Progenitor cell of endocrine pancreas (in vitro differentiated cells): Measurements from ENCODE around the gene FKRP. TPM values are rescaled to one million over a fixed set of nuclear protein-coding genes. Genes with fewer than 3 reads are reported as not detected.

Experiments used
- DNase-seq: peaks from one replicate; pipeline ENCODE4 v3.0.0; 2021; ENCODE audit warnings: low spot score; ENCODE audit not compliant: unreplicated experiment
- H3K27ac Mint-ChIP-seq: 2 replicates; pipeline ENCODE4 v1.8.0; 2021; ENCODE audit warnings: mild to moderate bottlenecking, moderate library complexity, mixed read lengths
- H3K27me3 Mint-ChIP-seq: 2 replicates; pipeline ENCODE4 v1.8.0; 2021; ENCODE audit warnings: mixed read lengths
- H3K36me3 Mint-ChIP-seq: 2 replicates; pipeline ENCODE4 v1.8.0; 2022; ENCODE audit warnings: mixed read lengths; ENCODE audit not compliant: insufficient read depth
- H3K4me1 Mint-ChIP-seq: 2 replicates; pipeline ENCODE4 v1.8.0; 2021; ENCODE audit warnings: low read depth, mixed read lengths
- H3K4me3 Mint-ChIP-seq: 2 replicates; pipeline ENCODE4 v1.8.0; 2021; ENCODE audit warnings: low read depth, mild to moderate bottlenecking, moderate library complexity, mixed read lengths
- H3K9me3 Mint-ChIP-seq: 2 replicates; pipeline ENCODE4 v1.8.0; 2021; ENCODE audit warnings: low read depth, mixed read lengths
- CTCF ChIP-seq: fragments of 200-600 bp; sonication (generic); IDR thresholded peaks from one replicate; pipeline ENCODE4 v1.5.0; 2021; ENCODE audit warnings: antibody characterized with exemption, mild to moderate bottlenecking; ENCODE audit not compliant: unreplicated experiment
- total RNA-seq: library from RNA; stranded (reverse); gene quantifications from 2 replicates; pipeline ENCODE4 v1.2.1, GENCODE V29; 2021

FKRP gene
- total RNA-seq, 1 donor from 2014 or later: 44.1 TPM

GRCh38 chr19:46723471-46723870, 22.4 kb upstream of the FKRP start:
- no peak for DNase-seq
- TF ChIP-seq CTCF: no peak
- Mint-ChIP-seq H3K4me3 (no peak overlapping the region), H3K36me3 (peaks cover 11% of the 10 kb centered on the region), H3K4me1 (no peaks in the 10 kb centered on the region), H3K27ac (no peak overlapping the region), H3K9me3 (no peaks in the 10 kb centered on the region), H3K27me3 (no peaks in the 10 kb centered on the region)

GRCh38 chr19:46724468-46724867, 21.4 kb upstream of the FKRP start:
- no peak for TF ChIP-seq CTCF
- Mint-ChIP-seq H3K4me1 (no peaks in the 10 kb centered on the region), H3K36me3 (peaks cover 13% of the 10 kb centered on the region), H3K27ac (no peak overlapping the region), H3K9me3 (no peaks in the 10 kb centered on the region), H3K27me3 (no peaks in the 10 kb centered on the region), H3K4me3 (no peak overlapping the region)
- no peak for DNase-seq

- H3K27me3 Mint-ChIP-seq: no peaks in the 10 kb centered on the region
- no peaks in the 10 kb centered on the region for H3K4me1 Mint-ChIP-seq
- TF ChIP-seq CTCF: no peak
- no peak overlapping the region for H3K27ac Mint-ChIP-seq
- H3K9me3 Mint-ChIP-seq: no peaks in the 10 kb centered on the region
- peaks cover 13% of the 10 kb centered on the region for H3K36me3 Mint-ChIP-seq
- no peak overlapping the region for H3K4me3 Mint-ChIP-seq
- no peak for DNase-seq
These were observed 20.6 kb upstream of the FKRP start for GRCh38 chr19:46725036-46725820.

GRCh38 chr19:46725859-46726393, 19.9 kb upstream of the FKRP start:
- no peak for TF ChIP-seq CTCF
- Mint-ChIP-seq H3K4me3 (no peak overlapping the region), H3K36me3 (peaks cover 14% of the 10 kb centered on the region), H3K27ac (no peak overlapping the region), H3K9me3 (no peaks in the 10 kb centered on the region), H3K4me1 (no peaks in the 10 kb centered on the region), H3K27me3 (no peaks in the 10 kb centered on the region)
- DNase-seq: no peak

- no peak for TF ChIP-seq CTCF
- H3K4me1 Mint-ChIP-seq: no peaks in the 10 kb centered on the region
- DNase-seq: no peak
- no peak overlapping the region for H3K4me3 Mint-ChIP-seq
- H3K9me3 Mint-ChIP-seq: no peaks in the 10 kb centered on the region
- no peak overlapping the region for H3K27ac Mint-ChIP-seq
- peaks cover 18% of the 10 kb centered on the region for H3K36me3 Mint-ChIP-seq
- H3K27me3 Mint-ChIP-seq: no peaks in the 10 kb centered on the region
These were observed 19.3 kb upstream of the FKRP start for GRCh38 chr19:46726551-46726950.
